ENCODE measurements around the gene NOP56.

- TF ChIP-seq ESRRA (IDR thresholded peaks at IDR 0.05; ENCODE audit: borderline replicate concordance, low read depth): no peak
- TF ChIP-seq EP300 (IDR thresholded peaks at IDR 0.05; ENCODE audit: low read length): no peak
- no peak for TF ChIP-seq ZNF316 (IDR thresholded peaks at IDR 0.05)
- TF ChIP-seq PTTG1 (tag; IDR thresholded peaks at IDR 0.05; ENCODE audit: low read depth): no peak
- no peak for TF ChIP-seq HDGF (IDR thresholded peaks at IDR 0.05)
Measured at GRCh38 chr20:2663364-2663886, 11.0 kb downstream of the NOP56 start.

Data from K562 (cell line).